SHP77 treated with DMSO at 0.1 percent for 48 hours (cell line): ENCODE measurements around the gene TCTN1.
"Not testable (repeated sequence)": the region's sequence is repeated elsewhere in the genome, so short reads cannot be mapped to it uniquely, and the experiment has no call there.

Experiments used
- DNase-seq: peaks from one replicate; lab custom pipeline; 2025; lab: John Stamatoyannopoulos, UW

The TCTN1 gene

DNA sequence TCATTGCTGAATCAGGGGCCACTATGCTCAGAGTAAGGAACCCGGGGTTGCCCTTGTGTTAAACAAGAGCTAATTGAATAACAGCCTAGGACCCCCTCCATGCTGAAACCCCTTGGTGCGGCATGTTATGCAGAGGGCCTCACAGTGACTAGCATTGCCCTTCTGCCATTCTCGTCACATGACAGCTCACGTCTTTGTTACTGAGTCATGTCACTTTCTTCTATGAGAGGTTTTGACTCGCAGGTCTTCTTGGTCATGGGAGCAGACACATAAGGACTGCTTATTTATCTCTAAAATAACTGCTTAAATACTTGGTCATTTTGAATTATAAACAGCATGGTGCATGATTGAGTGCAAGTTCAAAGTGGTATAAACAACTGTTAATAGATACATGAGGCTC, 24.9 kb downstream of the TCTN1 start:
- no peak for DNase-seq

DNA sequence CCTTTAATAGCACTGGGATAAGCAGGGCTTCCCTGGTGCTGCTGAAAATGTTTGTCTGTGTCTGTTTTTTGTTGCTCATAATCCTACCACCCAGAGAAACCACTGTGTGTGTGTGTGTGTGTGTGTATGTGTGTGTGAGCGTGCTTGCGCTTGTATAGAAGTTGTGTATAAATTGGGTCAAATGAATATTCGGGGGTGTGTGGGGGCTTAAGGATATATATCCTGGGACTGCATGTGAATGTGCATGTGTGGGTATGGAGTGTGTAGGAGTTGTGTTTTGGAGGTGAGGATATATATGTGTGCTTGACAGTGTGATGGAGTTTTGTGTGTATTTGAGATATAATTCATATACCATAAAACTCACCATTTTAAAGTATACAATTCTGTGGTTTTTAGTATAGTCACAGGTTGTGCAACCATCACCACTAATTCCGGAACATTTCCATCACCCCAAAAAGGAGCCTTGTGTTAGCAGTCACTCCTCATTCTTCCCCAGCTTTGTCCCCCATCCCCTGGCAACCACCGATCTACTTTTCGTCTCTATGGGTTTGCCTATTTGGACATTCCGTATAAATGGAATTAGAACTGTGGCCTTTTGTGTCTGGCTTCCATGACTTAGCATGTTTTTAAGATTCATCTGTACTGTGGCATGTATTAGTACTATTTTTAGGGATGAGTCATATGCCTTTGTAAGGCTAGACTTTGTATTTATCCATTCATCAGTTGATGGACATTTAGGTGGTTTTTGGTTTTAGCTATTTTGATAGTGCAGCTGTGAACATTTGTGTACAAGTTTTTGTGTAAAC, 25.6 kb downstream of the TCTN1 start:
- no peak for DNase-seq

DNA sequence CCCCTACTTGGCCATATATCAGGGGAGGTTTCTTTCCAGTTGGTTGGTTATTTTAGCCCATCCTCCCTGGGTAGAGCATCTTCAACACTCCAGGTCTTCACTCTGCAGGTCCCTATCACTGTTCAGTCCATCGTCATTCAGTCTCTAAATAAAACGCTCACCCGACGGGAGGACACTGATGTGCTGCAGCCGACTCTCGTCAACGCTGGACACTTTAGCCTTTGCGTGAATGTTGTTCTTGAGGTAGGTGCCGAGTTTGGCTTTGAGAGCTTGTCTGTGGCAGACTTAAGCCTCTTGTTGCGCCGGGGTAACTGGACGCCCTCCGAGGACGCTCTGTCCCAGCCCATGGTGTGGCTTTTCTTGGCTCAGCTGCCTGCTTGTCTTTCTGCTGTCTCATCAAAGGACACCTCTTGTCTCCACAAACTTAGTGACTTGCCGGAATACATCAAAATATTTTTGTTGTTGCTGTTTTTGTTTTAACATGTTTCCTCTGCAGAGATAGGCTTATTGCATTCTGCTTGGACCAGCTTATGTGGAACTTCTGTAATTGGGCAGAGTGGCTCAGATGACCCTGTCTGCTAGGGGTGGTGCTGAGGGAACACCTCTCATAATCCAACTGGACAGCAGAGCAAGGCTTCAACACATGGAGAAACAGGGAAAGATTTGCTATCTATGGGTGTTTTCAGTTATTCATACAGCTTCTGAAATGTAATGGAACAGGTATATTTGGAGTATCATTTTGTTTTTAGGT, 26.5 kb downstream of the TCTN1 start:
- DNase-seq = no peak

DNA sequence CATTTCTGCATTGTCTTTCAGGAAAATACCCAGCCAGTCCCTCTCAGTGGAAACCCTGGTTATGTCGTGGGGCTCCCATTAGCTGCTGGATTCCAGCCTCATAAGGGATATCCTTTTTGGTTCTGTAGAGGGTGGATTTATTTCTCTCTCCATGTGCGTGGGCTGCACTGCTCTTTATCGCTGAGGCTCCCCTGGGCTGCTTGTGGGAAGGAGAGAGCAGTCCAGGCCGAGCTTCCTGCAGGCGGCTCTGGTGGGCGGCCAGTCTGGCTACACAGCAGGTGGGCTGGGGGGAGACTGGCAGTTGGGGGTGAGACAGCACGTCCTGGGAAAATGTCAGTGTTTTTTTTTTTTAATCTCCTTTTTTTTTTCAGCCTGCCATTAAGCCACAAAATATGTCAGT, 27.6 kb downstream of the TCTN1 start:
- DNase-seq = no peak

DNA sequence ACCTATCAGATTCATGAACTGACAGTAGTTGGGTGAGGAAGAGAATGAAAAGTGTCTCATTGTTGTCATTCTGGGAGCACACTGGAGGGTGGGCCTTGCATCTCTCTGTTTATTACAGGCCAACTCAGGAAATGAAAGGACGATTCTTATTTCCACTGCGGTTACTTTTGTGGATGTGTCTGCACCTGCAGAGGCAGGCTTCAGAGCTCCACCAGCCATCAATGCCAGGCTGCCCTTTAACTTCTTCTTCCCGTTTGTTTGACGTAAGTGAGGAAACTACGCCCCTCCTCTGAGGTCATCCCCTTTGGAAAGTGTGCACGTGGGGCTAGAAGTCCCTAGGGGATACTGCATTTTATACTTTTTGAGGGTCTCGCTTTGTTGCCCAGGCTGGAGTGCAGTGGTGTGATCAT, 33.7 kb downstream of the TCTN1 start:
- DNase-seq = no peak

DNA sequence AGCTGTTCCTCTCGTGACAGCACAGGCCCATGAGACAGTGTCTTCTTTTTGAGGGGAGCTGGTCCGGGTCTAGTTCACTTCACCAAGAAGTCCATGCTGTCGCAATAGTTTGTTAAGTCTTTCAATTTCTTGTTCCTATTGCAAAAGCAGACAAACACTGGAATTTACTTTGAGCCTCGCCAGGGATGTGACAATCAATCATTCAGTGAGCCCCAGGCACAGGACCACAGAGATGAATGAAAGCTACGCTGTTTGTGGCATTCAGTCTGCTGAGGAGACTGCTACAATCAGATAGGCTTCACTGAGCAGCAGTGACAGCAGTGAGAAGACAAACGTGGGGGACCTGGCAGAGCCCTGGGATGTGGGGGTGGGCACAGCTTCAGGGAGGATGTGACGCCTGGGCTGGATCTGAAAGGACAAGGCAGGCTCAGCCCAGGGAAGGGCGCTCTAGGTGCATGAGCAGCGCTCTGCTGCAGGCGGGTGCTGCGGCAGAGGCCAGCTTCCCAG, 35.5 kb downstream of the TCTN1 start:
- DNase-seq = no peak

DNA sequence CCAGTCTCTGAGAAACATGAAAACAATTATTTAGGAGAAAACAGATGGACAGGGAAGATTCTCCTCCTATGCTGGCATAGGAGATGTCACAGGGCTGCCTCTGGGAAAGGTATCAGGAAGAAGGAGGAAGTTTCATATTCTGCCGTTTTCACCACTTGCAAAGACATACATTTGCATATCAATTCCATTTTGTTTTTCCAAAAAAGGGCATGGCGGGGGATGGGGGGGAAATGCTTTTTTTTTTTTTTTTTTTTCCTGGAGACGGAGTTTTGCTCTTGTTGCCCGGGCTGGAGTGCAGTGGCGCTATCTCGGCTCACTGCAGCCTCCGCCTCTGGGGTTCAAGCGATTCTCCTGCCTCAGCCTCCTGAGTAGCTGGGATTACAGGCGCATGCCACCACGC, 40.3 kb downstream of the TCTN1 start:
- not testable (repeated sequence) for DNase-seq

DNA sequence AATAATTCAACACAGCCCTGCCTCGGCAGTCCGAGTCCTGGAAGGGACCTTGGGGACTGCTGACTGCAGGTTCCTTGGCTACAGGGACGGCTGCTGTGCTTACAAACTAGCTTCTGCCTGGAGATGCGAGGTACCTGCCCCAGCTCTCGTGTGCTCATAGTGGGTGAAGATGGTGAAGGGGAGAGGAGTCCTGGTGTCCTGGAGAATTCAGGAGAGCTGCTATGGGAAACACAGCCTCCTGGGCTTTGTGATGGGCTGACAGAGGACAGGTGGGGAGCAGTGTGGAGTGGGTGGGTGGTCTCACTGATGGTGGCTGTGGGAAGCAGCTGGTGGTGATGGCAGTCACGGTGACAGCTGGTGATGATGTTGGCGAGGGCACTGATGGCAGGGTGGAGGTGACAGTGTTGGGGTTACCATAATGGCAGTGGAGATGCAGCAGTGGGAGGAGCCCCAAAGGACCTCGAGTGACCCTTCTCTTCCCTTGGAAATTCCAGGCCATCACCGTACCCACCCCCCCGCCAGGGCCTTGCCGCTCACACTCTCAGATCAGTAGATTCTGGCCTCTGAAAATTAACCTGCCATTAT, 42.2 kb downstream of the TCTN1 start:
- no peak for DNase-seq

DNA sequence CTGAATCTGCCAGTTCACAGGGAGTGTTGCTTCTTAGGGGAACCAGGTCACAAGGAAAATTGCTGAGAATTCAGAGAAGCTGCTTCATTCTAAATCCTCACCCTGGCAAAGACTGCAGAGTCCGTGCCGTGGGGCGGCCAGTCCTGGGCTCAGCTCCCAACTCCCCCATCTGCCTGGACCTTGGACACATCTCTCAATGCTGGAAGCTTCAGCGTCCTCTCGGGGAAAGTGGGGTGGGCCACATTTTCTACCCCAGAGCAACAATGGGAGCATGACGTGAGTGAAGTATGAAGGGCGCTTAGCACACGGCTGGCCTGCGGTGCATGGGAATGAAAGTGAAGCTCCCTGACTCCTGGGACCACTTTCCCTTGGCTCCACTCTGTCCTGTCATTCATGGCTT, 43.8 kb downstream of the TCTN1 start:
- no peak for DNase-seq

DNA sequence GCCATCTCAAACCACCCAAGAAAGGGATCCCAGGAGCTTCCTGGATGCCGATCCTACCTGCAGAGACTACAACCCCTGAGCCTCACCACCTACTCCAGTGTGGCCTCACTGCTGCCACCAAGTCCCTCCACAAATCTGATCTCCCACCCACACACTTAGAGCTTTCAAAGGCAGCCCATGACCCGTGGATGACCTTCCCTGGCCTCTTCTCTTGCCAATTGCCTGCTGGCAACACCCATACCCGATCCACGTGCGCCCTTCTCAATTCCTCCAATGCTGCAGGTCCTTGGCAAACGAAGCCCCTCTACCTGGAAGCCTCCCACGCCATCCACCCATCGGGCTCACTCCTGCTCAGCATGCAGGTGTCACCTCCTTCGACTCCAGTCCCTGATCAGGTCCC, 44.3 kb downstream of the TCTN1 start:
- no peak for DNase-seq

DNA sequence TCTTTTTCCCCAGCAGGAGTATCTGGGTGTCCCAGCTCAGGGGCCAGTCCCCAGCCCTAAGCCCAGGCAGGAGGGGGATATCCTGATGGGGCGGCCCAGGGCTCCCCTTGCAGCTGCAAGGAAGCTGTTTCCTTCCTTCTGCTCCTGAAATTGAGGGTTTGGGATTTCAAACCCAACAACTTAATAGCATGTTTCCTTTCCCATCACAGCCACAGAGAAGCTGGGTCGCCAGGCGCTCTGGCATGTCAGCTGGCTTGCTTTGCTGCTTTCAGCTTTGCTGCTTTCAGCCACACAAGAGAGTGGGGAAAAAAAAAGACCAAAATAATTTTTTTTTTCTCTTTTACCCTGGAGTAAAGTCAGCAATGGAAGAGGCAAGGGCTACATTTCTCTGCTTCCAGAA, 44.9 kb downstream of the TCTN1 start:
- no peak for DNase-seq

DNA sequence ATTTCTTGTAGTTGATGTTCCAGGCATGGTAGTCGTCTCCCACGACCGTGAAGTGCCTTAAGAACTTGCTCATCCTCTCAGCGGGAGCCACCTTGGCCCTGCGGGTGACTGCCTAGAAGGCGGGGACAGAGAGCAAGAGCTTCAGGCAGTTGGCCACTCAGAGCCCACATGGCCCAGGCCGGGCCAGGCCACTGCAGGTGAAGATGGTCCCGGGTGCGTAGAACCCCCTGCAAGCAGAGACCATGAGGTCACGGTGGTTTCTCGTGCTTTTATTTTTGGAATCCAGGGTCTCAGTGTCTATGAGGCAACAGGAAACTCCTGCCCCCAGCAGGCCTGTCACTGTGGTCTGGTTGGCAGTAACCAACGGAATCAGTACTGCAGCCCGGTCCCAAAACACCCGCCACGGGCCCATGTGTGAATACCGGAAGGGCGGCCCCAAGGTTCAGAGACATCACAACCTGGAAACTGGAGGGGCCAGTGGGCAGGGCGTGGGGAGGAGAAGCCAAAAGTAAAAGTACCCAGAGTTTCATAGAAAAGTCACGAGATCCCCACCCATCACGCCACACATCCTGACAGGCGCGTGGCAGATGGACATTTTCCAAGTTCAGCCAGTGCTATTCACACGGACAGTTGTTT, 47.5 kb downstream of the TCTN1 start:
- no peak for DNase-seq

DNA sequence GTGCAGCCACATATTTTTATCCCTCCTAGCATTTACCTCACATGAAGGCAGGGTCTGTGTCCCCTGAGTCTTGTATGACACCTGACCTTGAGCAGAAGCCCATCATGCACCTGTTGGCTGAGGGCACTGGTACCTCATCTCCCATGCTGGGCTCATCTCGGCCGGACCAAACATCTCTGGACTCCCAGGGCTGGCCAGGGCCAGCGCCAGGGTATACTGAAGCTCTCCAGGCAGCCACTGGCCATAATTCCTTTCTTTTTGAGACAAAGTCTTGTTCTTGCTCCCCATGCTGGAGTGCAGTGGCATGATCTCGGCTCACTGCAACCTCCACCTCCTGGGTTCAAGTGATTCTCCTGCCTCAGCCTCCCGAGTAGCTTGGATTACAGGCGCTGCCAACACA, 53.0 kb downstream of the TCTN1 start:
- DNase-seq = no peak

DNA sequence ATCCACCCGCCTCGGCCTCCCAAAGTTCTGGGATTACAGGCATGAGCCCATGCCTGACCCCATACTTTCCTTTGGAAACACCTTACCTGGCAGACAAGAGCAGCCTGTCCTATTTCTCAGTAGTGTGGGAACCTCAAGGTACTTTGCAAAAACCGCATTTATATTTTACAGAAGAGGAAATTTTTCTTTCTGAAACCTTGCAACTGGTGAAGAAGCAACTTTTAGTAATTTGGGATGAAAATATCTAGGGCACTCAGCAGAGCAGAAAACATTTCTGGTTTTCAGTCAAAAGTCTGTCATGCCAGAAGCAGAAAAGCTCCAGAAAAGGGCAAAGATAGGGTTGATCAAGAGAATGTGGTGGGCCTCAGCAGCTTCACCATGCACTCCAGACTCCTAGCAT, 53.7 kb downstream of the TCTN1 start:
- no peak for DNase-seq

DNA sequence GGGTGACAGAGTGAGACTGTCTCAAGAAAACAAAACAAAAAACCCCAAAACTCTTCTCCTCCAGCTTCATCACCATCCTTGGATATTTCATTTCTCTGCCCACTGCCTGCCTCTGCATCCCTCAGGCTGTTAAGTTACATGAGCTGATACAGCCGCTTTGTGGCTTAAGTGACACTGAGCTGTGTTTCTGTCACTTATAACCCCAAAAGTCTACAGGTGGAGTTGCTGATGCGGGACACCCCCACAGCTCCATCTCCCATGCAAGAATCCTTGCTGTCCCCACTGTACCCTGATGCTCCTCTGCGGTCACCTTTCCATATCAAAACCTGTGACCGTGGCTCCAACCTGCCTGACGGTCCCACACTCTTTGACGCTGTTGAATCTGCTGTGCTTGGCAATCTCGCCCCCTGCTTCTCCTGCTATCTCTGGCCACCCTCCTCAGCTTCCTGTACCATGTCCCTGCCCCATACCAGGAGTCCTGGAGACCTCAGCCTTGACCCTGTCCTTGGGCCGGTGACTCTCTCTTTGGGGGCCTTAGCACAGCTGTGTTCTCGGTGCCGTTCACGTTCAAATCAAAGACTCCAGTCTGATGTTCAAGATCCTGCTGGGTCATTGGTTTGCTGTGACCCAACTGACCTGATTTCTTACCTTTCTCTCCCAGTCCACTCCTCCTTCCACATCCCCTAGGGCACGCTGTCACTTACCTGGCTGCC, 54.7 kb downstream of the TCTN1 start:
- no peak for DNase-seq

DNA sequence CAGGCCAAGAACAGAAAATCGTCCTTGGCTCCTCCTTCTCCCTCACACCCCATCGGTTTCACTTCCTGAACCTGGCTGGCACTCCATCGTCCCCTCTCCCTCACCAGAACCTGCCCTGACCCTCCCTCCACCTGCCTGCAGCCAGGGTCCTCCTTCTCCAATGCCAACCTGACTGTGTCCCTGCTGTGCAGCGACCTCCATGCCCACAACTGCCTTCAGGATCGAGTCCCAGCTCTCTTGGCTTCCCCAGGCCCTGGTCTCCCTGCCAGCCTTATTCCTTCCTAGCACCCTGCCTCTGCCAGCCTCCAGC, 55.2 kb downstream of the TCTN1 start:
- no peak for DNase-seq

DNA sequence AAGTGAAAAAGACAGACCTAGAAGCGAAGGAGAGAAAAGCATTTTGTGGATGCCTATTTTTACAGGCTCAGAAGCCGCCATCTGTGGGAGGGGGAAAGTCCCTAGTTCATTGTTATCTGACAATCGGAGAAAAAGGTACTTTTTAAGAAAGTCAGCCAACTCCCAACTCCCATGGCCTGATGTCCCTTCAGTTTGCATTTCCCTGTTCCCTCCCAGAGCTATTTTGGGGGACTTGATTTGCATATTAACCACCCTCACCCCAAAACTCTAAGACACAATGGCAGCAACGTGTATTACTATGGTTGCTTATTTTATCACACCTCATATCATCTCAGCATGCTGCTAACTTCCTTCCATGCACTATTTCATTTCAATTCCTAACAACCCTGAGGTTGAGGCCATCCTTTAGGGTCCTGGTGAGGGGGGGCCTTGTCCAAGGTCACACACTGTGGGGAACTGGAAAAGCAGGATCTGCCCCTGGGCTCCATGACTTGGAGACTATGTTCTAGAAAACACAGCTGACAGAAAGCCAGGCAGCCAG, 56.3 kb downstream of the TCTN1 start:
- no peak for DNase-seq

DNA sequence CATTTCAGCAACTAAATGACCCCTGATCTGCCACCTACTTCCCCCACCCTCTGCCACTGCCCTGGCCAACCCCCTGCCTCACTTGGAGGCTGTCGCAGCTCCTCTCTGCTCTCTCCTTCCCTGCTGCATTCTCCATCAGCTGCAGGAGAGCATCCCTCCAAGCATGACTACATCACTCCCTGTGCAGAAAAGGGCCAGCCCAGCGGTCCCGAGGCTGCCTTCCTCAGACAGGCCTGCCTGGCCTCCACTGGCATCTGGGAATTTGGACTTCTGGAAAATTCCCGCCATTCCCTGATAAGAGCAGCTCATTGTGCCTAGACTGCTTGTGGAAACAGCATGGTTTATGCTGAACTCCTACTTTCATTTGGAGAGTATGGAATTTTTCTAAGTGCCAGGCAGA, 62.2 kb downstream of the TCTN1 start:
- DNase-seq = no peak

DNA sequence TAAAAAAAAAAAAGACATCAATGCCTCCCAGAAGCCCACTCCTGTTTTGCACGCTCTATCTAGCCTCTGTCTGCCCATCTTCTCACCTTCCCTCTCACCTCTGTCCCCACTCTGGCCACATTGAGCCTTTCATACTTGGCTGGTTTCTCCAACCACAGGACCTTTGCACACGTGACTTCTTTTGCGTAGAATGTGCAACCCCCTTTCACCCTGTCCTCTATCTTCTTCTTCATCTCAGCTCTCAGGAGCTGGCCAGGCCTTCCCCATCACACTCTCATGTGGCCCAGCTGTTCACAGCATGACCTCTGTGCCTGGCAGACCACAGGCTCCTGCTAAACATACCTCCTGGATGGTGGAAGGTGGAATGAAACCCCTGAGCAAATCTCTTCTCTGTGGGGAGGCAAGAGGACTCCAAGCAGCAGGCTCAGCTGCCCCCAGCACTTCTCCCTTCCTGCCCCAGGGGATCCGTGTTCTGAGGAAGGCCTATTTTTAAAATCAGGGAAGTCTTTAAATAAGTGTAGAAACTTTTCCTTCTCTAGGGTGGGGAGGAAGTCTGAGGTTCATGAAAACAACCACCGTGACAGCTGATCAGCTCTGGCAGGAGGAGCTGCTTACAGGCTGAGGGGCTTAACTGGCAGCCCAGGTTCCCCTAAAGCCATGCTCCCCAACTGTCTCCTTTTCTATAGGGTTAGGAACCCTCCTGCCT, 63.4 kb downstream of the TCTN1 start:
- no peak for DNase-seq

DNA sequence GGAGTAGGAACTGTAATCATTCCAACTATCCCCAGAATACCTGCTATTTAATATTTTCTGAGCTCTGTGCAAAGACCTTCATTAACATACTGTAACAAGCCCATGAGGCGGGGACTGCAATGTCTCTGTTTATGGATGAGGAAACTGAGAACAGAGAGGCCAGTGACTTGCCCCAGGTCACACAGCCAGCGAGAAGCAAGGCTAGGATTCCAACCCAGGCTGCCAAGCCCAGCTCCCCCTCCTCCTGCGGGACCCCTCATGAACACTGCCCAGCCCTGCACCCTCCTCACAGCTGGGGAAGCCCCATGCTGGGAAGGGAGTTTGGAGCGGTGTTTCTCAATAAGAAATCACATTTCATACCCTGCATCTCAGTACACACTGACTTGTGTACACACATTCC, 64.1 kb downstream of the TCTN1 start:
- no peak for DNase-seq

DNA sequence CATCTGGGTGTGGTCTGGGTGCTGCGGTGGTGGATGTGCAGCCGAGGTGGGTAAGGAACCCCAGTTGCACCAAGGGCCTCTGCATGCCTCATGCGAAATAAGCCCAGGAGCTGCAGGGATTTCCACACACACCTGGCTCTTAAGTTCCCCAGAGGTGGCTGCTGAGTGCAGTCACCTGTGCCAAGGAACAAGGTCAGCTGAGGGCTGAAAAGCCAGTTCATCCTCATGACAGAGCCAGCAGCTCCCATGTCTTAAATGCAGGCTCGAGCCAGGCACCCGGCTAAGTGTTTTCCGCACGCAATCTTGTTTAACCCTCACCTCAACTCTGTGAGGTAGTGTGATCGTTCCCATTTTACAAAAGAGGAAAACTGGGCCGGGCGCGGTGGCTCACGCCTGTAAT, 65.3 kb downstream of the TCTN1 start:
- DNase-seq = no peak
